Esophagus squamous epithelium (tissue), 5 donors: ENCODE measurements around the gene EHD3. TPM values are rescaled to one million over a fixed set of nuclear protein-coding genes. Genes with fewer than 3 reads are reported as not detected.

Source experiments
- DNase-seq: peaks from one replicate; lab custom pipeline; 2025; lab: John Stamatoyannopoulos, UW
- H3K27ac ChIP-seq, 4 donors: fragments of 200-600 bp; sonication (generic); one replicate each; pipeline ENCODE4 v1.5.1; 2016 to 2019; ENCODE audit warnings: mild to moderate bottlenecking in 1 of 4
- H3K27me3 ChIP-seq, 4 donors: fragments of 200-600 bp; sonication (generic); 1 replicate in 3 of 4; 2 replicates in 1 of 4; pipeline versions ENCODE4 v1.5.1 to v1.6.0; 2017 to 2021; ENCODE audit warnings: antibody characterized with exemption in 1 of 4
- H3K36me3 ChIP-seq, 3 donors: fragments of 200-600 bp; sonication (generic); one replicate each; pipeline ENCODE4 v1.5.1; 2016 to 2019
- H3K4me1 ChIP-seq, 3 donors: fragments of 200-600 bp; sonication (generic); one replicate each; pipeline ENCODE4 v1.5.1; 2017 to 2019
- H3K4me3 ChIP-seq, 4 donors: fragments of 200-600 bp; sonication (generic); 1 replicate in 3 of 4; 2 replicates in 1 of 4; pipeline ENCODE4 v1.5.1; 2016 to 2019; ENCODE audit warnings: mild to moderate bottlenecking in 2 of 4, moderate library complexity in 1 of 4
- H3K9me3 ChIP-seq, 3 donors: fragments of 200-600 bp; sonication (generic); one replicate each; pipeline ENCODE4 v1.5.1; 2016 to 2019
- POLR2A ChIP-seq, 4 donors: fragments of 450-650 bp; IDR thresholded peaks; one replicate each; pipeline ENCODE4 v1.6.1; 2017; ENCODE audit warnings: antibody characterized with exemption in 4 of 4, mild to moderate bottlenecking in 4 of 4, moderate library complexity in 3 of 4
- WGBS, 2 donors: methylation state at CpG; one replicate each; pipeline ENCODE4 v1.1.5; 2018; 5-methylcytosine and 5-hydroxymethylcytosine counted together
- intact Hi-C: fragments of 100-400 bp; cut with DNase I; formaldehyde crosslinking; loops from one replicate; pipeline ENCODE4 v1.15.0; 2022
- total RNA-seq, 4 donors: library from RNA; depleted of rRNA; stranded (reverse); fragments of >200 nt; gene quantifications; one replicate each; pipeline ENCODE4 v1.1.0, GENCODE V29; 2016
- TF ChIP-seq, protein P1 (sequence below), 6 experiments: fragments of 450-650 bp in 4 of 6; fragments of 200-600 bp in 2 of 6; sonication (generic) in 2 of 6; IDR thresholded peaks; one replicate each; pipeline ENCODE4 v1.5.1; 2016 to 2019; ENCODE audit warnings: antibody characterized with exemption in 6 of 6, mild to moderate bottlenecking in 4 of 6, moderate library complexity in 4 of 6
- donor health status: DM: yes; HTN: yes; CAD: no.

EHD3 gene
- total RNA-seq, 4 donors from 2014 or later = 22.6 to 54.5 (median 38.1) TPM

DNA sequence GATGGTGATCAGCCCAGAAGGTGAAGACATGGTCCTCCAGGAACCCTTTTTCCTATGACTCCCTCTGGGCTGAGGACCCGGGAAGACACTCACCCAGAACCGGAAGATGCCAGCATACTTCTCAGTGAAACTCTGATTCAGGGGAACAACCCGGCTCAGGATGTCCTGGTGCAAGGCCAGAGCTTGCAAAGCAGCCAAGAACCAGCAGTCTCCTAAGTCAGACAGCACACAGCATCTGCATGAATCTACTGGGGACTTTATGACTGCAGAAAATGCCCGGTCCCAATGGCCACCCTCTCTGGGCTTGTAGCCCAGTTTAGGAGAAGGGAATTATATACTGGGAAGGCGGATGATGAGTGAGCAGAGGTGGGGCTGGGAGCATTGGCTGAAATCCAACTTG lies 31.9 kb upstream of the EHD3 start:
- 67 to 76% methylated on average over 5 of the region's 5 CpGs for whole genome bisulfite sequencing, 2 donors

DNA sequence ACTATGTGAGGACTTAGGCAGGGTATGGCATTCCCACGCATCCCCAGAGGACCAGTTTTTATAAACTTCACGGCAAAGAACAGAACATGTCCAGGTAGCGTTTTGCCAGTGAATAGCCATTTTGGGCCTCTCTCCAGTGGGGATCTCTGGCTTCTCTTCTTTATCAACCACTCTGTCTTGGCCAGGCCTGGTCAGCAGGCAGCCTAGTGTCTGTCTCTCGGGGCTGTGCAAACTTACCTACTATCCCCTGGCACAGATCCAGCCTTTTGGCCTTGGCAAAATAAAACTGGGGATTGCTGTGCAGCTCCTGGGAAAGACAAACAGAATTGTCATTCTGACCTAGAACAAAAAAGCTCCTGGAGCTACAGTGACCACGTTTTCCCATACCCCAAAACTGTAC lies 31.1 kb upstream of the EHD3 start:
- H3K36me3 ChIP-seq = peaks cover 0 to 68% (median 0%) of the 10 kb centered on the region in 3 donors
- WGBS, 2 donors = 79 to 90% methylated on average over 3 to 4 of the region's 5 CpGs
- no peak overlapping the region for H3K27ac ChIP-seq
- no peak for DNase-seq
- peaks cover 0 to 46% (median 0%) of the 10 kb centered on the region in 4 donors for H3K27me3 ChIP-seq
- intact Hi-C loops = no loop called here
- no peaks in the 10 kb centered on the region for H3K9me3 ChIP-seq
- TF ChIP-seq, protein P1, sequence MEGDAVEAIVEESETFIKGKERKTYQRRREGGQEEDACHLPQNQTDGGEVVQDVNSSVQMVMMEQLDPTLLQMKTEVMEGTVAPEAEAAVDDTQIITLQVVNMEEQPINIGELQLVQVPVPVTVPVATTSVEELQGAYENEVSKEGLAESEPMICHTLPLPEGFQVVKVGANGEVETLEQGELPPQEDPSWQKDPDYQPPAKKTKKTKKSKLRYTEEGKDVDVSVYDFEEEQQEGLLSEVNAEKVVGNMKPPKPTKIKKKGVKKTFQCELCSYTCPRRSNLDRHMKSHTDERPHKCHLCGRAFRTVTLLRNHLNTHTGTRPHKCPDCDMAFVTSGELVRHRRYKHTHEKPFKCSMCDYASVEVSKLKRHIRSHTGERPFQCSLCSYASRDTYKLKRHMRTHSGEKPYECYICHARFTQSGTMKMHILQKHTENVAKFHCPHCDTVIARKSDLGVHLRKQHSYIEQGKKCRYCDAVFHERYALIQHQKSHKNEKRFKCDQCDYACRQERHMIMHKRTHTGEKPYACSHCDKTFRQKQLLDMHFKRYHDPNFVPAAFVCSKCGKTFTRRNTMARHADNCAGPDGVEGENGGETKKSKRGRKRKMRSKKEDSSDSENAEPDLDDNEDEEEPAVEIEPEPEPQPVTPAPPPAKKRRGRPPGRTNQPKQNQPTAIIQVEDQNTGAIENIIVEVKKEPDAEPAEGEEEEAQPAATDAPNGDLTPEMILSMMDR (IDR thresholded peaks at IDR 0.05) = no peak
- no peak for TF ChIP-seq POLR2A (IDR thresholded peaks at IDR 0.05)
- no peak overlapping the region for H3K4me3 ChIP-seq
- H3K4me1 ChIP-seq = peaks cover 0 to 17% (median 0%) of the 10 kb centered on the region in 3 donors

More for the DNA sequence above, 31.9 kb upstream of the EHD3 start:
- intact Hi-C loops = no loop called here
- H3K9me3 ChIP-seq = no peaks in the 10 kb centered on the region
- no peak for TF ChIP-seq POLR2A (IDR thresholded peaks at IDR 0.05)
- TF ChIP-seq, protein P1 (IDR thresholded peaks at IDR 0.05) = no peak
- H3K4me3 ChIP-seq = no peak overlapping the region
- H3K27me3 ChIP-seq = peaks cover 0 to 46% (median 0%) of the 10 kb centered on the region in 4 donors
- peaks cover 0 to 68% (median 0%) of the 10 kb centered on the region in 3 donors for H3K36me3 ChIP-seq
- no peak overlapping the region for H3K27ac ChIP-seq
- DNase-seq = no peak
- peaks cover 0 to 17% (median 4%) of the 10 kb centered on the region in 3 donors for H3K4me1 ChIP-seq

DNA sequence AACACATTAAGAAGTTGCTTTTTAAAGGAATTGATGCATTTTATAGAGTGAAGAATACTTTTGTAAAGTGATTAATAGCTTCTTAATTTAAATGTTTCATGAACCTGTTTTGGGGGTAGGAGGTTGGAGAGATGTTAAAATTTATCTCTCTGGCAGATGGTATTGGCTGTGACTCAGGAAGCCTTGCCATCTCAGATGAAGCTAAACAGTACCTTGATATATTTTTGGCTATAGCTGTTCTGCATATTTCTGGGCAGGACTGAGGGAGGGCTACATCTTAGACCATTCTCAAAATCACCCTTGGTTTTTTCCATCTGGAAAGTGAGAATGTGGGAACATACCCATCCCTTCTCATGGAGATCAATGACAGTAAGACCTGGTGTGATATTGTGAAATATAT lies 30.0 kb upstream of the EHD3 start:
- H3K4me1 ChIP-seq = peaks cover 0 to 27% (median 0%) of the 10 kb centered on the region in 3 donors
- intact Hi-C loops = no loop called here
- TF ChIP-seq, protein P1 (IDR thresholded peaks at IDR 0.05) = no peak
- no peak for TF ChIP-seq POLR2A (IDR thresholded peaks at IDR 0.05)
- H3K4me3 ChIP-seq = no peak overlapping the region
- H3K27me3 ChIP-seq = peaks cover 0 to 42% (median 0%) of the 10 kb centered on the region in 4 donors
- H3K9me3 ChIP-seq = no peaks in the 10 kb centered on the region
- peaks cover 0 to 64% (median 0%) of the 10 kb centered on the region in 3 donors for H3K36me3 ChIP-seq
- DNase-seq = no peak
- H3K27ac ChIP-seq = no peak overlapping the region

DNA sequence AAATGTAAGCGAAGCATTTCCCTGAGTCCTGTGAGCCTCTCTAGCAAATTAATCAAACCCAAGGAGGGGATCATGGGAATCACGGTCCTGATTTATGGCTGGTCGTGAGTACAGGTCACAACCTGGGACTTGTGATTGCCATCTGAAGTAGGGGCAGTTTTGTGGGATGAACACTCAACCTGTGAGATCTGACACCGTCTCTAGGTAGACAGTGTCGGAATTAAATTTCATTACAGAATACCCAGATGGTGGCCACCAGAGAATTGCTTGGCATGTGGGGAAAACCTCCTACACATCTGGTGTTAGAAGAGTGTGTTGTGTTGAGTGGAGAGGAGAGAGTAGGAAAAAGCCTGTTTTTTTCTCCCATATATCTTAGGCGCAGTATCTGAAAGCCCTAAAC lies 29.2 kb upstream of the EHD3 start:
- intact Hi-C loops = no loop called here
- H3K36me3 ChIP-seq = peaks cover 0 to 56% (median 0%) of the 10 kb centered on the region in 3 donors
- 83 to 95% methylated on average over 5 to 6 of the region's 6 CpGs for WGBS, 2 donors

DNA sequence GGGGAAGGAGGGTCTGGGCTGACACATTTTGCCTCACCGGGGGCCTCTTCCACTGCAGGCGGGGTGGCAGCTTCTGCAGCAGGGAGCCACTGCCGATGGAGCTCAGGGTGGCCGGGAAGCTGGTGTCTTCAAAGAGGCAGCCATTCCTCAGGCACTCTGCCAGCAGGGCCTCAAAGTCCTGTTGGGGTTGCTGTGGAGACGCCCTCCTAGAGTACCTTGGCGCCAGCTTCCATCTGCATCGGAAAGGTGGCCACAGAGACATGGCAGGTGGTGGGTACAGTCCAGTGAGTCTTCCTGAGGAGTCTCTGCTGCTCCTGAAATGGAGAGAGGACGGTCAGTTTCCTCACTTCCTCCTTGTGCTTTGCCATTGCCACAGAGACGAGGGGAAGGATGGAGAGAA lies 28.8 kb upstream of the EHD3 start:
- no peak overlapping the region for H3K27ac ChIP-seq
- peaks cover 0 to 37% (median 0%) of the 10 kb centered on the region in 4 donors for H3K27me3 ChIP-seq
- TF ChIP-seq, protein P1 (IDR thresholded peaks at IDR 0.05) = no peak
- no peak for TF ChIP-seq POLR2A (IDR thresholded peaks at IDR 0.05)
- no peak overlapping the region for H3K4me3 ChIP-seq
- intact Hi-C loops = no loop called here
- DNase-seq = no peak
- peaks cover 0 to 52% (median 0%) of the 10 kb centered on the region in 3 donors for H3K36me3 ChIP-seq
- WGBS, 2 donors = 81% methylated on average over 6 of the region's 9 CpGs; no CpG with 5 or more reads in 1 of the 2 donors
- H3K9me3 ChIP-seq = no peaks in the 10 kb centered on the region
- H3K4me1 ChIP-seq = peaks cover 0 to 27% (median 0%) of the 10 kb centered on the region in 3 donors

More for the DNA sequence above, 29.2 kb upstream of the EHD3 start:
- peaks cover 0 to 37% (median 0%) of the 10 kb centered on the region in 4 donors for H3K27me3 ChIP-seq
- H3K4me3 ChIP-seq = no peak overlapping the region
- no peak for DNase-seq
- no peaks in the 10 kb centered on the region for H3K9me3 ChIP-seq
- no peak for TF ChIP-seq POLR2A (IDR thresholded peaks at IDR 0.05)
- TF ChIP-seq, protein P1 (IDR thresholded peaks at IDR 0.05) = no peak
- peaks cover 0 to 27% (median 0%) of the 10 kb centered on the region in 3 donors for H3K4me1 ChIP-seq
- no peak overlapping the region for H3K27ac ChIP-seq
